Fibroblast of the aortic adventitia (primary cell): ENCODE measurements around the gene CLEC4G. TPM values are rescaled to one million over a fixed set of nuclear protein-coding genes. Genes with fewer than 3 reads are reported as not detected.

Experiments
- DNase-seq: peaks from one replicate; pipeline ENCODE4 v3.0.0-alpha.2; 2010; ENCODE audit warnings: low read depth
- H3K4me3 ChIP-seq: 2 replicates; pipeline ENCODE4 v1.5.1; 2011; ENCODE audit warnings: low read depth, mild to moderate bottlenecking, control low read depth, low read length, moderate library complexity
- CTCF ChIP-seq: IDR thresholded peaks from 2 replicates; pipeline ENCODE4 v1.5.1; 2011; ENCODE audit warnings: mild to moderate bottlenecking, low read length, control low read depth, inconsistent platforms; ENCODE audit not compliant: insufficient read depth
- total RNA-seq: library from RNA; depleted of rRNA; stranded (reverse); fragments of >200 nt; gene quantifications from 2 replicates; pipeline ENCODE4 v1.2.3, GENCODE V29; 2012; ENCODE audit warnings: low replicate concordance

Gene CLEC4G
- total RNA-seq, 1 donor: not detected

GRCh38 chr19:7706188-7706954 lies 25.5 kb downstream of the CLEC4G start:
- DNase-seq: no peak
- H3K4me3 ChIP-seq: no peak overlapping the region
- no peak for TF ChIP-seq CTCF

GRCh38 chr19:7705387-7706187 lies 26.3 kb downstream of the CLEC4G start:
- DNase-seq: no peak
- H3K4me3 ChIP-seq: no peak overlapping the region
- no peak for TF ChIP-seq CTCF

GRCh38 chr19:7704280-7705060 lies 27.4 kb downstream of the CLEC4G start:
- TF ChIP-seq CTCF: no peak
- no peak overlapping the region for H3K4me3 ChIP-seq
- DNase-seq: no peak

GRCh38 chr19:7703332-7703731 lies 28.6 kb downstream of the CLEC4G start:
- H3K4me3 ChIP-seq: no peak overlapping the region
- no peak for DNase-seq
- TF ChIP-seq CTCF: no peak

GRCh38 chr19:7701654-7702457 lies 30.1 kb downstream of the CLEC4G start, which contains the start of gene FCER2:
TSS of gene FCER2 (minus strand) at chr19:7702131. CDS start at chr19:7699760, 2,371 bp downstream.
- no peak for TF ChIP-seq CTCF
- no peak for DNase-seq
- H3K4me3 ChIP-seq: no peak within 1 kb of the TSS
